Neural progenitor cell (in vitro differentiated cells): ENCODE measurements around the gene RGS5. TPM values are rescaled to one million over a fixed set of nuclear protein-coding genes. Genes with fewer than 3 reads are reported as not detected.
"Not testable (repeated sequence)": the region's sequence is repeated elsewhere in the genome, so short reads cannot be mapped to it uniquely, and the experiment has no call there.

Source experiments
- DNase-seq: peaks from one replicate; pipeline ENCODE4 v3.0.0-alpha.2; 2016; ENCODE audit warnings: low spot score
- H2AFZ ChIP-seq: fragments of 200-600 bp; sonication (generic); replicated peaks from 2 replicates; pipeline ENCODE4 v1.6.1; 2016; ENCODE audit warnings: antibody characterized with exemption
- H3F3A ChIP-seq: fragments of 200-600 bp; sonication (generic); 2 replicates; pipeline ENCODE4 v1.6.1; 2016; ENCODE audit warnings: antibody characterized with exemption, low read depth
- H3K27ac ChIP-seq: fragments of 200-600 bp; sonication (generic); 2 replicates; pipeline ENCODE4 v1.5.1; 2016; ENCODE audit warnings: mild to moderate bottlenecking
- H3K27me3 ChIP-seq: fragments of 200-600 bp; sonication (generic); 2 replicates; pipeline ENCODE4 v1.6.1; 2016; ENCODE audit warnings: mild to moderate bottlenecking, moderate library complexity
- H3K36me3 ChIP-seq: fragments of 200-600 bp; sonication (generic); 2 replicates; pipeline ENCODE4 v1.5.1; 2016
- H3K4me1 ChIP-seq: fragments of 200-600 bp; sonication (generic); 2 replicates; pipeline ENCODE4 v1.6.1; 2016; ENCODE audit warnings: mixed run types
- H3K4me2 ChIP-seq: fragments of 200-600 bp; sonication (generic); 2 replicates; pipeline ENCODE4 v1.6.1; 2016
- H3K4me3 ChIP-seq: fragments of 200-600 bp; sonication (generic); 2 replicates; pipeline ENCODE4 v1.5.1; 2016
- H3K79me2 ChIP-seq: fragments of 200-600 bp; sonication (generic); 2 replicates; pipeline ENCODE4 v1.6.1; 2016; ENCODE audit warnings: low read depth
- H3K9ac ChIP-seq: fragments of 200-600 bp; sonication (generic); 2 replicates; pipeline ENCODE4 v1.6.1; 2016
- H3K9me3 ChIP-seq: fragments of 200-600 bp; sonication (generic); 2 replicates; pipeline ENCODE4 v1.5.1; 2016; ENCODE audit warnings: low read depth
- H4K20me1 ChIP-seq: fragments of 200-600 bp; sonication (generic); 2 replicates; pipeline ENCODE4 v1.6.1; 2016; ENCODE audit warnings: low read depth
- H3K27ac Mint-ChIP-seq: 3 replicates; pipeline ENCODE4 v1.8.0; 2021; ENCODE audit warnings: mixed read lengths
- H3K27me3 Mint-ChIP-seq: 2 replicates; pipeline ENCODE4 v1.8.0; 2022; ENCODE audit warnings: low read depth, mild to moderate bottlenecking, inconsistent platforms, moderate library complexity, mixed read lengths; ENCODE audit not compliant: insufficient read depth
- H3K36me3 Mint-ChIP-seq: 3 replicates; pipeline ENCODE4 v1.8.0; 2021; ENCODE audit warnings: mixed read lengths
- H3K4me1 Mint-ChIP-seq: 3 replicates; pipeline ENCODE4 v1.8.0; 2021; ENCODE audit warnings: mixed read lengths
- H3K4me3 Mint-ChIP-seq: 3 replicates; pipeline ENCODE4 v1.8.0; 2021; ENCODE audit warnings: mild to moderate bottlenecking, moderate library complexity, mixed read lengths
- H3K9me3 Mint-ChIP-seq: 3 replicates; pipeline ENCODE4 v1.8.0; 2020; ENCODE audit warnings: mixed read lengths
- EZH2 ChIP-seq: fragments of 200-600 bp; sonication (generic); IDR thresholded peaks from 2 replicates; pipeline ENCODE4 v1.6.1; 2017; ENCODE audit warnings: antibody characterized with exemption, mild to moderate bottlenecking, moderate library complexity
- EZH2phosphoT487 ChIP-seq: fragments of 200-600 bp; sonication (generic); IDR thresholded peaks from 2 replicates; pipeline ENCODE4 v1.6.1; 2017; ENCODE audit warnings: antibody characterized with exemption
- total RNA-seq: library from RNA; depleted of rRNA; stranded (reverse); fragments of >200 nt; gene quantifications from 2 replicates; pipeline ENCODE4 v1.2.3, GENCODE V29; 2015; ENCODE audit warnings: low replicate concordance
- TF ChIP-seq, protein P1 (sequence below): fragments of 200-600 bp; sonication (generic); IDR thresholded peaks from 2 replicates; pipeline ENCODE4 v1.5.1; 2017; ENCODE audit warnings: antibody characterized with exemption, mild to moderate bottlenecking

The RGS5 gene, protein sequence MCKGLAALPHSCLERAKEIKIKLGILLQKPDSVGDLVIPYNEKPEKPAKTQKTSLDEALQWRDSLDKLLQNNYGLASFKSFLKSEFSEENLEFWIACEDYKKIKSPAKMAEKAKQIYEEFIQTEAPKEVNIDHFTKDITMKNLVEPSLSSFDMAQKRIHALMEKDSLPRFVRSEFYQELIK
- total RNA-seq: 8.0 and 12.2 TPM in 2 replicates

DNA sequence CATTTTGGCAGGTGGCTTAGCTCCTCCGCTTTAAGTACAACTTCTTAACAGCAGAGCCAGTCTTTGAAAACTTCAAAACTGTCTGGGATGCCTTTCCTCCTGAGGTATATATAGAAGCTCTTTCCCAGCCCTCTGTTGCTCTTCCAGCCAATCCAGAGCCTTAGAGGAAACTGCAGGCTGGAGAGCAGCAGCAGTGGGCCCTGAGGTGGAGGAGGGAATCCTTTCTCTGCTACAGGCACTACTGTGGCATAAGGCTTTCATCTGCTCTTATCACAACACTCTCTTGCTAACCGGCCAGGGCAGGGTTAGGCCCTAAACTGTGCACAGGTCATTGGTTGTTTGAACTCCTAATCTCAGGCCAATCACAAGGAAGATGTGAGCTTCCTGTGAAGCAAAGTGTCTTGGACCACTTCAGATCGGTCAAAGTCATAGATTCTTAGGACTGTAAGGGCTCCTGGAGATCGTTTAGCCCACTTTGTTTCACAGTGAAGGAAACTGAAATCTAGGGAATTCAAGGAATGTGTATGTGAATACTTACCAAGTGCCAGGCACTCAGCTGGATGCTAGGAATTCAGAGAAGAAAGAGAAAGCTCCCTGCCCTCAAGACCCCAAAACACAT lies at the start of gene RGS5:
TSS of gene RGS5 (minus strand) at position 84 of the 619 bp plus-strand sequence. CDS start at position 3, 81 bp downstream.
- peak within 1 kb of the TSS; percentile 42 for H3K27ac ChIP-seq
- H3K4me1 ChIP-seq: peaks cover 19% of the 10 kb centered on the region
- H3K27ac Mint-ChIP-seq: peak within 1 kb of the TSS; percentile 98
- no peaks in the 10 kb centered on the region for H3K27me3 ChIP-seq
- H3K36me3 Mint-ChIP-seq: no peaks in the 10 kb centered on the region
- H2AFZ ChIP-seq: peak within 1 kb of the TSS; percentile 75
- H3F3A ChIP-seq: peaks cover 18% of the 10 kb centered on the region
- no peak within 1 kb of the TSS for H3K9ac ChIP-seq
- peak; percentile 77 for DNase-seq
- no peak for TF ChIP-seq EZH2
- TF ChIP-seq, protein P1, sequence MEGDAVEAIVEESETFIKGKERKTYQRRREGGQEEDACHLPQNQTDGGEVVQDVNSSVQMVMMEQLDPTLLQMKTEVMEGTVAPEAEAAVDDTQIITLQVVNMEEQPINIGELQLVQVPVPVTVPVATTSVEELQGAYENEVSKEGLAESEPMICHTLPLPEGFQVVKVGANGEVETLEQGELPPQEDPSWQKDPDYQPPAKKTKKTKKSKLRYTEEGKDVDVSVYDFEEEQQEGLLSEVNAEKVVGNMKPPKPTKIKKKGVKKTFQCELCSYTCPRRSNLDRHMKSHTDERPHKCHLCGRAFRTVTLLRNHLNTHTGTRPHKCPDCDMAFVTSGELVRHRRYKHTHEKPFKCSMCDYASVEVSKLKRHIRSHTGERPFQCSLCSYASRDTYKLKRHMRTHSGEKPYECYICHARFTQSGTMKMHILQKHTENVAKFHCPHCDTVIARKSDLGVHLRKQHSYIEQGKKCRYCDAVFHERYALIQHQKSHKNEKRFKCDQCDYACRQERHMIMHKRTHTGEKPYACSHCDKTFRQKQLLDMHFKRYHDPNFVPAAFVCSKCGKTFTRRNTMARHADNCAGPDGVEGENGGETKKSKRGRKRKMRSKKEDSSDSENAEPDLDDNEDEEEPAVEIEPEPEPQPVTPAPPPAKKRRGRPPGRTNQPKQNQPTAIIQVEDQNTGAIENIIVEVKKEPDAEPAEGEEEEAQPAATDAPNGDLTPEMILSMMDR: no peak
- TF ChIP-seq EZH2phosphoT487: no peak
- no peaks in the 10 kb centered on the region for H3K9me3 Mint-ChIP-seq
- H3K9me3 ChIP-seq: no peaks in the 10 kb centered on the region
- H3K79me2 ChIP-seq: no peaks in the 10 kb centered on the region
- peak within 1 kb of the TSS; percentile 64 for H3K4me2 ChIP-seq
- no peaks in the 10 kb centered on the region for H3K36me3 ChIP-seq
- peak within 1 kb of the TSS; percentile 17 for H3K4me3 ChIP-seq
- no peaks in the 10 kb centered on the region for H3K27me3 Mint-ChIP-seq
- peaks cover 19% of the 10 kb centered on the region for H3K4me1 Mint-ChIP-seq
- no peaks in the 10 kb centered on the region for H4K20me1 ChIP-seq
- H3K4me3 Mint-ChIP-seq: peak within 1 kb of the TSS; percentile 30

DNA sequence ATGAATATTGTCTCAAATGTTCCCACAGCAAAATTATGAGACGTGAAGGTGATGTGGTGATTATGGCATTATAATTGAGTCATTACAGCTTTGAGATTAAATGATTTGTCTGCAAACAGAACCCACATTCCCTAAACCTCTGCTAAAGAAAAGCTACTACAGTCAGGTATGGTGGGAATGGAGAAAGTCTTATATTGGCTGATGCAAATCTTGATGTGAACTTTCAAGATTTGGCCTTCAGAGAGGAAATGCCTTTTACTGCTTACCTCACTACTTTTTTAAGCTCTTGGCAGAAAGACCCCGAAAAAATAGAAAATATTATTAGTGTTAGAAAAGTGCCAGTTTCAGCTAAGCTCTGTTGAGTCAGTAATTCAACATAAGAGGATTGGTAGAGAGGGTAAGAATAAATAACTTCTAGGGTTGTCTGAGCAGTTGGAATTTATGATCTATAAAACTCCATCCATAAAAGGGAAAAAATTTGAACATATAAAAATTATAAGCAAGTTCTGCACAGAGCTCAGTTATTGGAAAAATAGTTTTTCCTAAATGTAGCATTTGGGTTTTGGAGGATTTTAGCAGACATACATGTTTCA lies 47.8 kb upstream of the RGS5 start:
- Histone ChIP-seq H3K36me3 (no peaks in the 10 kb centered on the region), H3K9me3 (no peaks in the 10 kb centered on the region), H3F3A (no peaks in the 10 kb centered on the region), H4K20me1 (no peaks in the 10 kb centered on the region), H3K9ac (no peak overlapping the region), H3K4me1 (no peaks in the 10 kb centered on the region), H2AFZ (no peak overlapping the region), H3K27me3 (no peaks in the 10 kb centered on the region), H3K4me2 (no peak overlapping the region), H3K27ac (no peak overlapping the region), H3K79me2 (no peaks in the 10 kb centered on the region), H3K4me3 (no peak overlapping the region)
- no peak for DNase-seq
- H3K4me3 Mint-ChIP-seq: no peak overlapping the region
- H3K9me3 Mint-ChIP-seq: no peaks in the 10 kb centered on the region
- H3K36me3 Mint-ChIP-seq: no peaks in the 10 kb centered on the region
- H3K4me1 Mint-ChIP-seq: peaks cover 8% of the 10 kb centered on the region
- TF ChIP-seq, protein P1: no peak
- TF ChIP-seq EZH2 (no peak), EZH2phosphoT487 (no peak)
- H3K27ac Mint-ChIP-seq: no peak overlapping the region
- no peaks in the 10 kb centered on the region for H3K27me3 Mint-ChIP-seq

DNA sequence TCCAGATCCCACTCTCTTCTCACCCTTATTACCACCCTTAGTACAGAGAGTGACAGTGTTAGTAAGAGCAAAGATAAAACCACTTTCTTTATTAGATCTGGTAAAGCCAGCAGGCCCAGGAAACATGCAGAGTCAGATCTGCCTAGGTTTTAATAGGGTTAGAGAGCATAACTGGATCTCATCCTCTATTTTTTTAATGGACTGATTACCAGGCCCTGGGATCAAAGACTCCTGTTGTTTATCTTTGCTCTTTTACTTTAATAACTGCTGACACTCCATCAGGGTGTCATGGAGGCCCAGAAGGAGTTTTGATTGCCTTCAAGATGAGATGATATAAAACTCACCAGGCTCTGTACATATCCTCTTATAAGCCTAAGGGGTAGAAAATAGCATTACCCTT lies 45.3 kb upstream of the RGS5 start:
- no peaks in the 10 kb centered on the region for H3K9me3 Mint-ChIP-seq
- H3K27me3 Mint-ChIP-seq: no peaks in the 10 kb centered on the region
- no peaks in the 10 kb centered on the region for H4K20me1 ChIP-seq
- no peak overlapping the region for H3K4me3 ChIP-seq
- H3K4me1 ChIP-seq: no peaks in the 10 kb centered on the region
- no peaks in the 10 kb centered on the region for H3K36me3 ChIP-seq
- DNase-seq: no peak
- H3K9ac ChIP-seq: no peak overlapping the region
- peaks cover 8% of the 10 kb centered on the region for H3K4me1 Mint-ChIP-seq
- H3K79me2 ChIP-seq: no peaks in the 10 kb centered on the region
- no peak overlapping the region for H3K27ac ChIP-seq
- H3K4me3 Mint-ChIP-seq: no peak overlapping the region
- H3K36me3 Mint-ChIP-seq: no peaks in the 10 kb centered on the region
- H3F3A ChIP-seq: no peaks in the 10 kb centered on the region
- H3K27ac Mint-ChIP-seq: peak overlapping the region; percentile 28
- no peaks in the 10 kb centered on the region for H3K9me3 ChIP-seq
- no peak overlapping the region for H2AFZ ChIP-seq
- TF ChIP-seq EZH2 (no peak), EZH2phosphoT487 (no peak)
- TF ChIP-seq, protein P1: no peak
- H3K27me3 ChIP-seq: no peaks in the 10 kb centered on the region
- no peak overlapping the region for H3K4me2 ChIP-seq

DNA sequence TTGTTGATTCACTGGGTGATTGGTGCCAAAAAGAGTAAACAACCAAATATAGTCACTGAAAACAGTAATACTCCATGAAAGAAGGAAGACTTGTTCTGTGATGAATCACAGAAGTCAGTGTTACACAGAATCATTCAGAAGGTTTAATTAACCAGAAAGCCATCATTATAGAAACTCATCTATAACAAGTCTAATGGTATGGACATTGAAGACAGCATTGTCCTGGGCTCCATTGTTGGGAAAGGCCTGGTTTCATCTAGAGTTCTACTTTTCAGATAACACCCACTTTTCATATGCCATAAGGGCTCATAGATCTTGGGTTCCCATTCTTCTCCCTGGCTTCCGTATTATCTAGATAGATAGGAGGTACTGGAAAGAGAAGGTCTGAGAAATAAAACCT lies 41.9 kb upstream of the RGS5 start:
- not testable (repeated sequence) for H3K4me1 ChIP-seq, H3K9ac ChIP-seq, H3K27ac Mint-ChIP-seq, H3K36me3 Mint-ChIP-seq, H3K9me3 ChIP-seq, H3F3A ChIP-seq, H2AFZ ChIP-seq, H4K20me1 ChIP-seq, DNase-seq, H3K79me2 ChIP-seq, H3K27ac ChIP-seq, H3K4me3 Mint-ChIP-seq, H3K36me3 ChIP-seq, H3K4me3 ChIP-seq, H3K27me3 Mint-ChIP-seq, H3K4me2 ChIP-seq, H3K4me1 Mint-ChIP-seq, H3K9me3 Mint-ChIP-seq, H3K27me3 ChIP-seq
